HG02571 (cell line): ENCODE data around the gene MICAL3.
"Not testable (repeated sequence)": the region's sequence is repeated elsewhere in the genome, so short reads cannot be mapped to it uniquely, and the experiment has no call there.

Experiments used
- ATAC-seq: cut with Tn5 transposase; IDR thresholded peaks from one replicate; pipeline ENCODE4 v1.9.1; 2021; ENCODE audit warnings: mild to moderate bottlenecking, moderate library complexity; ENCODE audit not compliant: unreplicated experiment

Gene MICAL3

GRCh38 chr22:18024276-18024939 is at the start of gene MICAL3:
TSS of gene MICAL3 (minus strand) at chr22:18024561. CDS start at chr22:17906812, 117,749 bp downstream.
- ATAC-seq: no peak

GRCh38 chr22:18073927-18074326 is 49.6 kb upstream of the MICAL3 start:
- not testable (repeated sequence) for ATAC-seq

- ATAC-seq: no peak
These were observed 49.1 kb upstream of the MICAL3 start for GRCh38 chr22:18073467-18073866.

GRCh38 chr22:18071968-18072310 is 47.6 kb upstream of the MICAL3 start:
- no peak for ATAC-seq

GRCh38 chr22:18071307-18071967 is 47.1 kb upstream of the MICAL3 start:
- ATAC-seq: not testable (repeated sequence)

- no peak for ATAC-seq
These were observed 46.4 kb upstream of the MICAL3 start for GRCh38 chr22:18070556-18071306.

- no peak for ATAC-seq
These were observed 45.7 kb upstream of the MICAL3 start for GRCh38 chr22:18070041-18070440.

GRCh38 chr22:18069041-18069440 is 44.7 kb upstream of the MICAL3 start:
- no peak for ATAC-seq

GRCh38 chr22:18068381-18068988 is 44.1 kb upstream of the MICAL3 start:
- ATAC-seq: no peak

GRCh38 chr22:18067548-18068341 is 43.4 kb upstream of the MICAL3 start:
- no peak for ATAC-seq

GRCh38 chr22:18067121-18067520 is 42.8 kb upstream of the MICAL3 start:
- ATAC-seq: no peak

- ATAC-seq: no peak
These were observed 42.0 kb upstream of the MICAL3 start for GRCh38 chr22:18066181-18066859.

- ATAC-seq: no peak
These were observed 40.9 kb upstream of the MICAL3 start for GRCh38 chr22:18065256-18065655.

GRCh38 chr22:18064636-18065035 is 40.3 kb upstream of the MICAL3 start:
- ATAC-seq: no peak

GRCh38 chr22:18063715-18064114 is 39.4 kb upstream of the MICAL3 start:
- ATAC-seq: not testable (repeated sequence)

GRCh38 chr22:18063306-18063705 is 38.9 kb upstream of the MICAL3 start:
- ATAC-seq: no peak

- no peak for ATAC-seq
These were observed 38.1 kb upstream of the MICAL3 start for GRCh38 chr22:18062421-18062820.

GRCh38 chr22:18060646-18061620 is 36.6 kb upstream of the MICAL3 start:
- ATAC-seq: no peak

GRCh38 chr22:18059991-18060390 is 35.6 kb upstream of the MICAL3 start:
- no peak for ATAC-seq
